ENCODE measurements around the gene QPRT.

- TF ChIP-seq NR2F1 (CRISPR knock-in tag; IDR thresholded peaks at IDR 0.05) (no peak; a peak in 1 of 4 replicates), EP300 (IDR thresholded peaks at IDR 0.05; ENCODE audit: low read depth in 2 of 2, low read length in 2 of 2) (no peak; a peak in 1 of 4 replicates), EP300 (CRISPR knock-in tag; IDR thresholded peaks at IDR 0.05; ENCODE audit: borderline replicate concordance) (no peak), TBL1XR1 (IDR thresholded peaks at IDR 0.05; ENCODE audit: borderline replicate concordance, low read length, partially characterized antibody) (no peak), CBFB (CRISPR knock-in tag; IDR thresholded peaks at IDR 0.05) (no peak), CTCF (CRISPR knock-in tag; IDR thresholded peaks at IDR 0.05) (no peak; the same call in 1 of the 2 replicates), KDM4B (CRISPR knock-in tag; IDR thresholded peaks at IDR 0.05) (no peak)
Observed at GRCh38 chr16:29720703-29721102, 41.7 kb downstream of the QPRT start.
